ENCODE measurements around the gene BCL2L1. TPM values are rescaled to one million over a fixed set of nuclear protein-coding genes. Genes with fewer than 3 reads are reported as not detected.

Gene BCL2L1
- total RNA-seq, 1 donor from 2014 or later, result 66.6 TPM

DNA sequence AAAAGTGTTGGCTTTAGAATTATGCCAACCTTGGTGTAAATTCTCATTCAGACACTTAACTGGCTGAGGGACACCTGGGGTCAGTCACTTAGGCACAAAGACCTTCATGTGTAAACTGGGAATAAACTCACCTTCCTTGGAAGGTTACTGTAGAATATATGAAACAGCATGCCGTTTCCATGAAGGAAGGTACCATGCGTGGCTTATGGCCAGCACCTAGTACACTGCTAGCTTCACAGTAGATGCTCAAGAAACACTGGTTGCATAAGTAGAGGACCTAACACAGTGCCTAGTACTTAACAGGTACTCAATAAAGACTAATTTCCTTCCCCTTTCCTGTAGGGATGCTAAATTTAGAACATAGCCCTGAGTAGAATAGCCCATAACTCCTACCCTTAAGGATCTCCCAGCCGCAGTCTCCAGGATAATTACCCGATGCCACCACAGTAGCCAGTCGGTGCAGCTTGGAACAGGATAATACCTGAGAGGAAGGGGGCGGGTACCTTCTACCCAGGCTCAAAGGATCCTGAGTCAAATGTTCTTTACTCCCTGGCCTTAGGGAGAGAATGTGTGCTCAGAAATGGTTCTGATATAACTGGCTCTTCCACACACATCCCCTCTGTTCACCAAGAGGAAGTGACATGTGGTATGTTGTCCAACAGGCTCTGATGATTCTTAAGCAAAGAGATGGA lies 3.6 kb downstream of the BCL2L1 start:
- Mint-ChIP-seq H3K4me3 (peak overlapping the region; percentile 82), H3K36me3 (peaks cover 28% of the 10 kb centered on the region), H3K27ac (peak overlapping the region; percentile 98), H3K27me3 (ENCODE audit: low read depth) (no peaks in the 10 kb centered on the region), H3K9me3 (no peaks in the 10 kb centered on the region), H3K4me1 (peaks cover 76% of the 10 kb centered on the region)
- DNase-seq (ENCODE audit: low spot score in 2 of 2, unreplicated experiment in 2 of 2), result no peak
- TF ChIP-seq, protein P1, sequence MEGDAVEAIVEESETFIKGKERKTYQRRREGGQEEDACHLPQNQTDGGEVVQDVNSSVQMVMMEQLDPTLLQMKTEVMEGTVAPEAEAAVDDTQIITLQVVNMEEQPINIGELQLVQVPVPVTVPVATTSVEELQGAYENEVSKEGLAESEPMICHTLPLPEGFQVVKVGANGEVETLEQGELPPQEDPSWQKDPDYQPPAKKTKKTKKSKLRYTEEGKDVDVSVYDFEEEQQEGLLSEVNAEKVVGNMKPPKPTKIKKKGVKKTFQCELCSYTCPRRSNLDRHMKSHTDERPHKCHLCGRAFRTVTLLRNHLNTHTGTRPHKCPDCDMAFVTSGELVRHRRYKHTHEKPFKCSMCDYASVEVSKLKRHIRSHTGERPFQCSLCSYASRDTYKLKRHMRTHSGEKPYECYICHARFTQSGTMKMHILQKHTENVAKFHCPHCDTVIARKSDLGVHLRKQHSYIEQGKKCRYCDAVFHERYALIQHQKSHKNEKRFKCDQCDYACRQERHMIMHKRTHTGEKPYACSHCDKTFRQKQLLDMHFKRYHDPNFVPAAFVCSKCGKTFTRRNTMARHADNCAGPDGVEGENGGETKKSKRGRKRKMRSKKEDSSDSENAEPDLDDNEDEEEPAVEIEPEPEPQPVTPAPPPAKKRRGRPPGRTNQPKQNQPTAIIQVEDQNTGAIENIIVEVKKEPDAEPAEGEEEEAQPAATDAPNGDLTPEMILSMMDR (IDR thresholded peaks at IDR 0.05; ENCODE audit: unreplicated experiment), result no peak

DNA sequence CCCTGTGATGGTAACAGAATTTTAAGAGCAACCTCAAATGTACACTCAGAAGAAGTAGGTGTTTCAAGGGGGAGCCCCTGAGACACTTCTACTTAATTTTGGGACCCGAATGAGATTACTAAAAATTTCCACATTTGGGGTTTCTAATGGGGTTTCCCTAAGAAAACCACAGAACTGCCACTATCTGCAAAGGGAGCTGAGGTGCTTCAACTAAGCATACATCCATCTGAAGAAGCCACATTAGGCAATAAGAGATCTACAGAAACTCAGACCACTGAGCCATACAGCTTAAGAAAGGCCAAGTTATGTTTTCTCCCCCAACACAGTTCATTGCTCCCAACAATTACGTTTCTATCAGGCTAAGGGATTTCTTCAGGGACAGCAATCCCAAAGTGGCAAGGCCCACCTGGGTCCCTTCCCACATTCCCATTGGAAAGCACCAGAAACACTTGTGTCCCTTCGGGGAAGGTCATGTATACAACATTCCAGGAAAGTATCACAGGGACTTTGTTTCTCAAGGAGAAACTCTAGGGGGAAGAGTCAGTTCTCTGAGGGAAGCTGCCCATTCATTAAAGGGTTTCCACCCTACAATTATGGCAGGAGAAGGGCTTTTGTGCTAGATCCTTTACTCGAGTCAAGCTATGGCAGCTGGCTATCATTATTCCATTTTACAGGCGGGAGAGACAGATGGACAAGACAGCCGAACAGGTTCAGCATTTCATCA lies 5.0 kb downstream of the BCL2L1 start:
- peak overlapping the region; percentile 90 for H3K27ac Mint-ChIP-seq
- TF ChIP-seq, protein P1 (IDR thresholded peaks at IDR 0.05; ENCODE audit: unreplicated experiment), result no peak
- H3K9me3 Mint-ChIP-seq, result no peaks in the 10 kb centered on the region
- DNase-seq (ENCODE audit: low spot score in 2 of 2, unreplicated experiment in 2 of 2), result no peak
- H3K36me3 Mint-ChIP-seq, result peaks cover 34% of the 10 kb centered on the region
- H3K4me1 Mint-ChIP-seq, result peaks cover 84% of the 10 kb centered on the region
- no peaks in the 10 kb centered on the region for H3K27me3 Mint-ChIP-seq (ENCODE audit: low read depth)
- H3K4me3 Mint-ChIP-seq, result peak overlapping the region; percentile 1

DNA sequence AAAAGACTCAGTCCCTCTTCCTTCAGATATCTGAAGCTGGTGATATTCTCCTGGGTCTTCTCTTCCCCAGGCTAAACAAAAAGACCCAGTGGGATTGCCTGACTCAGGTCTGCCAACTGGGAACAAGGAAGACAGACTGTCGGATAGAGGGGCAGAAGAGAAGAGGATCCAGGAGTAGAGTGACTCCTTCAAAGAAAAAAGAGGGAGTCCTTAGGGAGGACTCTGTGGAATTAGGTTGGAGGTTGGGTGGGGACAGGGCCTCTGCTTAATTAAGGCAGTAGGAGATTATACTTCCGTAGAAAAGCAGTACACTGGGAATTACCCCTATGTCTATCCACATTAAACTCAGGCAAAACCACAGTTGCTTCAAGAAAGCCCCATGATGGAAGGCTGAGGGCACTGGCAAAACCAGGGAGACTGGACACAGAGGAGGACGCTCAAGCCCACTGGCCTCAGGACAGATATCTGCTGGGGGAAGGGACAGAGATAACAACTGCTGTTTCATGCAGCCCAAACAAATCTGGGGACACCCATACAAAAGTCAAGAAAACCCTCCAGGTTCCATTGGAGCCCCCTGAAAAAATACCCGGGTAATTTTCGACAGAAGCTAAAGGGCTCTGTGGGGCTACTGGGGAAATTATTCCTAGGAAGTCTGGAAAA lies 5.7 kb downstream of the BCL2L1 start:
- TF ChIP-seq, protein P1 (IDR thresholded peaks at IDR 0.05; ENCODE audit: unreplicated experiment), result no peak
- peak overlapping the region; percentile 88 for H3K27ac Mint-ChIP-seq
- H3K4me3 Mint-ChIP-seq, result no peak overlapping the region
- peaks cover 86% of the 10 kb centered on the region for H3K4me1 Mint-ChIP-seq
- H3K36me3 Mint-ChIP-seq, result peaks cover 34% of the 10 kb centered on the region
- DNase-seq (ENCODE audit: low spot score in 2 of 2, unreplicated experiment in 2 of 2), result no peak
- no peaks in the 10 kb centered on the region for H3K9me3 Mint-ChIP-seq
- H3K27me3 Mint-ChIP-seq (ENCODE audit: low read depth), result no peaks in the 10 kb centered on the region

DNA sequence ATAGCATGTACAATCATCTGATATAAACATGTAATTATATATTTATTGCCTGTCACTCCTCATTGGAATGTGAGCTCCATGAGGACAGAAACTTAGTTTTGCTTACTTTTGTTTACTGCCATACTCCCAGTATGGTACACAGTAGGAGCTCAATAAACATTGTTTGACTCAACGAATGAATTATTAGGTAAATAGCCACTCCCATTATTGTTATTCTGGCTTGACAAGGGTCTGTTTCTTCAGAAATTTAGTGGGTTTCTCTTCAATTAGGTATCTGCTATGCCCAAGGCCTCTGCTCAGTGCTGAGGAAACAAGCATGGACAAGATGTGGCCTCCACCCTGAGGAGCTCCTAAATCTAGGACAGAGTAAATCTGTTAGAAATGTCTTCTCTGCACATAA lies 6.3 kb downstream of the BCL2L1 start:
- H3K4me1 Mint-ChIP-seq, result peaks cover 85% of the 10 kb centered on the region

DNA sequence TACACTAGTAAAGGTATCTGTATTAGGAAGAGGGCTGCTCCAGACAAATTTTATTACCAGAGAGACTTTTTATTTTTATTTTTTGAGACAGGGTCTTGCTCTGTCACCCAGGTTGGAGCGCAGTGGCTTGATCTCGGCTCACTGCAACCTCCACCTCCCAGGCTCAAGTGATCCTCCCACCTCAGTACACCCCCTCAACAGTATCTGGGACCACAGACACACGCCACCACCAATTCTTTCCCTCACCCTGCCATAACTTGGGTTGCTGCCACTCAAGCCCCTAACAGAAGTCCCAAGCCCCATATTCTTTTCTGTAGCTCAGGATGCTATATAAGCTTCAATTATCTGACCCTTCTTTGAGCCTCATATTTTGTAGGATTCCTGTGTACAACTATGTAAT lies 6.9 kb downstream of the BCL2L1 start:
- Mint-ChIP-seq H3K27me3 (ENCODE audit: low read depth) (no peaks in the 10 kb centered on the region), H3K4me3 (no peak overlapping the region), H3K27ac (peak overlapping the region; percentile 88), H3K4me1 (peaks cover 85% of the 10 kb centered on the region), H3K9me3 (no peaks in the 10 kb centered on the region), H3K36me3 (peaks cover 35% of the 10 kb centered on the region)
- TF ChIP-seq, protein P1 (IDR thresholded peaks at IDR 0.05; ENCODE audit: unreplicated experiment), result no peak
- no peak for DNase-seq (ENCODE audit: low spot score in 2 of 2, unreplicated experiment in 2 of 2)

More for the DNA sequence above, 6.3 kb downstream of the BCL2L1 start:
- DNase-seq (ENCODE audit: low spot score in 2 of 2, unreplicated experiment in 2 of 2), result no peak
- H3K27ac Mint-ChIP-seq, result peak overlapping the region; percentile 88
- H3K36me3 Mint-ChIP-seq, result peaks cover 34% of the 10 kb centered on the region
- no peak overlapping the region for H3K4me3 Mint-ChIP-seq
- H3K9me3 Mint-ChIP-seq, result no peaks in the 10 kb centered on the region
- TF ChIP-seq, protein P1 (IDR thresholded peaks at IDR 0.05; ENCODE audit: unreplicated experiment), result no peak
- no peaks in the 10 kb centered on the region for H3K27me3 Mint-ChIP-seq (ENCODE audit: low read depth)

Measured in mesothelial cell of epicardium (in vitro differentiated cells).